Measurements from ENCODE around the gene FAN1.

FAN1 gene

DNA sequence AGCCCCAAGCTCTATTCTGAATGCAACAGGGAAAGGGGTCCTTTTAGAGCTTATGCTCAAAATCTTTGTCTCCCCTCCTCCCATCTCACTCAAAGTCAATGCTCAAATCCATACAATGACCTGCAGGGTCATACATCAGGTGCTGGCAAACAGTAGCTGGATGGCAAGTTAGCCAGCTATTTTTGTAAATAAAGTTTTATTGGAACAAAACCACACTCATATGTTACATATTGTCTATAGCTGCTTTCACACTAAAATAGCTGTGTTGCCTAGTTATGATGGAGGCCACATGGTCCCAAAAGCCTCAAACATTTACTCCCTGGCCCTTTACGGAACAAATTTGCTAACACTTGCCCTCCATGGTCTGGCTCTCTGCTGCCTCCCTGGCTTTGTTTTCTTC is 1.8 kb upstream of the FAN1 start:
- no peak overlapping the region for H3K4me3 ChIP-seq (ENCODE audit: low read depth, low read length)
- TF ChIP-seq, protein P1, sequence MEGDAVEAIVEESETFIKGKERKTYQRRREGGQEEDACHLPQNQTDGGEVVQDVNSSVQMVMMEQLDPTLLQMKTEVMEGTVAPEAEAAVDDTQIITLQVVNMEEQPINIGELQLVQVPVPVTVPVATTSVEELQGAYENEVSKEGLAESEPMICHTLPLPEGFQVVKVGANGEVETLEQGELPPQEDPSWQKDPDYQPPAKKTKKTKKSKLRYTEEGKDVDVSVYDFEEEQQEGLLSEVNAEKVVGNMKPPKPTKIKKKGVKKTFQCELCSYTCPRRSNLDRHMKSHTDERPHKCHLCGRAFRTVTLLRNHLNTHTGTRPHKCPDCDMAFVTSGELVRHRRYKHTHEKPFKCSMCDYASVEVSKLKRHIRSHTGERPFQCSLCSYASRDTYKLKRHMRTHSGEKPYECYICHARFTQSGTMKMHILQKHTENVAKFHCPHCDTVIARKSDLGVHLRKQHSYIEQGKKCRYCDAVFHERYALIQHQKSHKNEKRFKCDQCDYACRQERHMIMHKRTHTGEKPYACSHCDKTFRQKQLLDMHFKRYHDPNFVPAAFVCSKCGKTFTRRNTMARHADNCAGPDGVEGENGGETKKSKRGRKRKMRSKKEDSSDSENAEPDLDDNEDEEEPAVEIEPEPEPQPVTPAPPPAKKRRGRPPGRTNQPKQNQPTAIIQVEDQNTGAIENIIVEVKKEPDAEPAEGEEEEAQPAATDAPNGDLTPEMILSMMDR (IDR thresholded peaks at IDR 0.05; ENCODE audit: low read depth, low read length, missing control alignments) = no peak
- no peak for DNase-seq (ENCODE audit: low read depth)

DNA sequence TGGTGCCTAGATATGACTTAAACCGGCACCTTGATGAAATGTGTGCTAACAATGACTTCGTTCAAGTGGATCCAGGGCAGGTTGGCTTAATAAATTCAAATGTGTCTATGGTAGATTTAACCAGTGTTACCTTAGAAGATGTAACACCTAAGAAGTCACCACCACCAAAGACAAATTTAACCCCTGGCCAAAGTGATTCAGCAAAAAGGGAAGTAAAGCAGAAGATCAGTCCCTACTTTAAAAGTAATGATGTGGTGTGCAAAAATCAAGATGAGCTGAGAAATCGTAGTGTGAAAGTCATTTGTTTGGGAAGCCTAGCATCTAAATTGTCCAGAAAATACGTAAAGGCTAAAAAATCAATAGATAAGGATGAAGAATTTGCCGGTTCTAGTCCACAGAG is 1.1 kb downstream of the FAN1 start:
- H3K4me3 ChIP-seq (ENCODE audit: low read depth, low read length) = no peak overlapping the region
- TF ChIP-seq, protein P1 (IDR thresholded peaks at IDR 0.05; ENCODE audit: low read depth, low read length, missing control alignments) = no peak
- no peak for DNase-seq (ENCODE audit: low read depth)

DNA sequence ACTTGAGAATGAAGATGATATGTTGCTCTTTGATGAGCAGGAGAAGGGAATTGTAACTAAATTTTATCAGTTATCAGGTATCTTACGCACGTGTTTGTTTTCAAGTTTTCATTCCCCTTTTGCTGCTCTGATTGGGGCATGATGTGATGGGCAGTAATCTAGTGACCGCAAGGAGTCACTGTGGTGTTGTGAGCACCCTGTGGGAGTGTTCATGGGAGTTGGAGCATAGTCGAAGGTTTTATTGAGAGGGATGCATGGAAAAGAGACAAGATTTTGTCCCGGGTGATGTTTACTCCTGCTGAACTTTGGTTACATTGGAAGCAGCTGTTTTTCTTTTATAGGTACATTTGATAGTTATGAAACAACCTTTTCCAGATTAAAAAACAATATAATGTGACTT is 2.1 kb downstream of the FAN1 start:
- TF ChIP-seq, protein P1 (IDR thresholded peaks at IDR 0.05; ENCODE audit: low read depth, low read length, missing control alignments) = no peak
- DNase-seq (ENCODE audit: low read depth) = no peak
- no peak overlapping the region for H3K4me3 ChIP-seq (ENCODE audit: low read depth, low read length)

DNA sequence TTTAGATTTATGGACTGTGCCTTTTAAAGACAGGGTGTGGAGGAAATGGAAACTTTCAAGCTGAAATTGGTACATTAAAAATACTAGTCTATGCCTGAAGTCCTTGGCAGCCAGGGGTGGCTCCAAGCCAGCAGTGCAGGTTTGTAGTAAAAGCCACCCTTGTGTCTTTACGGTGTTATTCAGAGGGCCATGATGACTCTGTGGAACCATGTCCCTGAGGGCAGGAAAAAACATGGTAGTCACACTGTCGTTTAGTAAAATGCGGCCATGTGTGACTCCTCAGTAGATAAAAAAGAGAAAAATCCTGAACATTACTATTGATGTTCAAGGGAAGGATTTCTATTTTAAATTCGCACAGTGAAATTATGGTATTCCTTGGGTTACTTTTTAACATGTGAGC is 2.7 kb downstream of the FAN1 start:
- no peak for DNase-seq (ENCODE audit: low read depth)
- TF ChIP-seq, protein P1 (IDR thresholded peaks at IDR 0.05; ENCODE audit: low read depth, low read length, missing control alignments) = no peak
- H3K4me3 ChIP-seq (ENCODE audit: low read depth, low read length) = no peak overlapping the region

DNA sequence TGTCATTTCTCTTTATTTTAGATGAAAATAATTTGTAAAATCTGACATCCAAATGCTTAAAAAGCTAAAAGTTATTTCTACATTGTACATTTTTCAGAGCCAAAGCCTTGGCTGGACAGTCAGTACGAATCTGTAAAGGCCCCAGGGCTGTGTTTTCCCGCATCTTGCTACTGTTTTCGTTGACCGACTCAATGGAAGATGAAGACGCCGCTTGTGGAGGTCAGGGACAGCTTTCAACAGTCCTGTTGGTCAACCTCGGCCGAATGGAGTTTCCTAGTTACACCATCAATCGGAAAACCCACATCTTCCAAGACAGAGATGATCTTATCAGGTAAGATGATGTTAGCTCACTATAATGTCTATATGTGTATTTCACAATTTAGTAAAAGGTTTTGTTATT is 10.0 kb downstream of the FAN1 start:
- H3K4me3 ChIP-seq (ENCODE audit: low read depth, low read length) = no peak overlapping the region
- DNase-seq (ENCODE audit: low read depth) = no peak
- TF ChIP-seq, protein P1 (IDR thresholded peaks at IDR 0.05; ENCODE audit: low read depth, low read length, missing control alignments) = no peak

DNA sequence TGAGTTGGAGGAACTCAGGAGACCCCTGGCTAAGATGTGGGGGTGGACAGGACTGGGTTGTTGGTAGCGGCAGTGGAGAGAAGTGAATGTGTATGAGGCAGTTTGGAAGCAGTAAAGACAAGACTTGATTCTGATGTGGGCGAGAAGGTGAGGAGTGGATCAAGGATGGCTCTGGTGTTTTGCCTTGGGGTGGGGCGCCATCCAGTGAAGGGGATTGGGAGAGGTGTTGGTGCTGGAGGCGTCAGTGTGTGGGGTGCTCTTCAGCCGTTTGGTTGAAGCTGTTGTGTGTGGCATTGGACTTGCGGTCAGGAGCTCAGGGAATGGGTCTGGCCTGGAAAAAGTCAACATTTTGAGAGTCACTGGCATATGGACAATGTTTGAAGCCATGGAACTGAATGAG is 13.3 kb downstream of the FAN1 start:
- DNase-seq (ENCODE audit: low read depth) = no peak
- TF ChIP-seq, protein P1 (IDR thresholded peaks at IDR 0.05; ENCODE audit: low read depth, low read length, missing control alignments) = no peak
- H3K4me3 ChIP-seq (ENCODE audit: low read depth, low read length) = no peak overlapping the region

DNA sequence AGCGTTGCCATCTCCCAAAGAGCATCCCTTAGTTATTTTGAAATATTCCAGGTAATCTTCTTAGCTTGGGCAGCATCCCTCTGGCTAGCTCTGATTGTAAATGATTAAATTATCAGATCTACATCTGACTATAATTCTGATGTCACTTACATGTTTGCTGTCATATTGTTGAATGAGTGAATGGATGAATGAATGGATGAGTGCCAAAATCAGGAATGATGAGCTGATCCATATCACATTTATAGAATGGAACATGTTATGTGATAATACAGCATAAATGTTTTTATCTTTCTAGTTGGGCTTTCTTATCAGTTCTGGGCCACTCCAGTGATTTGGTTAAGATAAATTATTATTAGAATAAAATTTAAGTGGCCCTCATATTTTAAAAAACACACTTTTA is 14.0 kb downstream of the FAN1 start:
- TF ChIP-seq, protein P1 (IDR thresholded peaks at IDR 0.05; ENCODE audit: low read depth, low read length, missing control alignments) = no peak
- DNase-seq (ENCODE audit: low read depth) = no peak
- no peak overlapping the region for H3K4me3 ChIP-seq (ENCODE audit: low read depth, low read length)

Measured in GM12864 (cell line).